ENCODE results near the gene AUTS2.

The AUTS2 gene

DNA sequence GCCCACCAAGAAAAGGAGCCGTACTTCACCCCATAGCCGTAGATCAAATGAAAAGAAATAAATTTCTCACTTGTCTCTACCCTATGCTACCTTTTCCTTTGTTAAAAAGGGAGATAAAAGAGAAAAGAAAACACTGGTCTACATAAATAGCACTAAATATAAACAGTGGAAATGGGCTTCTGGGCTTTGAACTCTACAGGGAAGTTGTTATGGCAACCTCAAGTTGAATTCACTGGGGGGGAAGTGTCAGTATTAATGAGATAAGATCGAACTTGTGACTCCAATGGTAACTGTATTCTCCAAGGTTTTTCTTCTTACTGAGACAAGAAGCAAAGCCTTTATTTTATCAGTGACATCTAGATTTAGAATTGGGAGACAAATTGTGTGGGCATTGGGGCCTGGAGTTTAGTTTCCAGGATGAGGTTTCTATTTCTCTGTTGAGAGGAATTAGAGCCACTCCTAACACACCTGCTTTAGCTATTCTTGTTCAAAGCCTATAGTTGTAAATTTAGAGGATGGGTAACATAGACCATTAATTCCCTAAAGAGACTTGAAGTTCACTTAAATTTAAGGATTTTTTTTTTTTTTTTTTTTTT, 929.3 kb downstream of the AUTS2 start:
- DNase-seq = no peak
- TF ChIP-seq, protein P1, sequence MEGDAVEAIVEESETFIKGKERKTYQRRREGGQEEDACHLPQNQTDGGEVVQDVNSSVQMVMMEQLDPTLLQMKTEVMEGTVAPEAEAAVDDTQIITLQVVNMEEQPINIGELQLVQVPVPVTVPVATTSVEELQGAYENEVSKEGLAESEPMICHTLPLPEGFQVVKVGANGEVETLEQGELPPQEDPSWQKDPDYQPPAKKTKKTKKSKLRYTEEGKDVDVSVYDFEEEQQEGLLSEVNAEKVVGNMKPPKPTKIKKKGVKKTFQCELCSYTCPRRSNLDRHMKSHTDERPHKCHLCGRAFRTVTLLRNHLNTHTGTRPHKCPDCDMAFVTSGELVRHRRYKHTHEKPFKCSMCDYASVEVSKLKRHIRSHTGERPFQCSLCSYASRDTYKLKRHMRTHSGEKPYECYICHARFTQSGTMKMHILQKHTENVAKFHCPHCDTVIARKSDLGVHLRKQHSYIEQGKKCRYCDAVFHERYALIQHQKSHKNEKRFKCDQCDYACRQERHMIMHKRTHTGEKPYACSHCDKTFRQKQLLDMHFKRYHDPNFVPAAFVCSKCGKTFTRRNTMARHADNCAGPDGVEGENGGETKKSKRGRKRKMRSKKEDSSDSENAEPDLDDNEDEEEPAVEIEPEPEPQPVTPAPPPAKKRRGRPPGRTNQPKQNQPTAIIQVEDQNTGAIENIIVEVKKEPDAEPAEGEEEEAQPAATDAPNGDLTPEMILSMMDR (IDR thresholded peaks at IDR 0.05; ENCODE audit: low read depth, low read length) = no peak
- H3K4me3 ChIP-seq (ENCODE audit: low read depth, low read length) = no peak overlapping the region
- H3K27me3 ChIP-seq (ENCODE audit: insufficient read depth, low read depth, severe bottlenecking) = no peaks in the 10 kb centered on the region
- H3K36me3 ChIP-seq = no peaks in the 10 kb centered on the region
- H3K27ac ChIP-seq = no peak overlapping the region
- peaks cover 10% of the 10 kb centered on the region for H3K9me3 ChIP-seq (ENCODE audit: severe bottlenecking)

DNA sequence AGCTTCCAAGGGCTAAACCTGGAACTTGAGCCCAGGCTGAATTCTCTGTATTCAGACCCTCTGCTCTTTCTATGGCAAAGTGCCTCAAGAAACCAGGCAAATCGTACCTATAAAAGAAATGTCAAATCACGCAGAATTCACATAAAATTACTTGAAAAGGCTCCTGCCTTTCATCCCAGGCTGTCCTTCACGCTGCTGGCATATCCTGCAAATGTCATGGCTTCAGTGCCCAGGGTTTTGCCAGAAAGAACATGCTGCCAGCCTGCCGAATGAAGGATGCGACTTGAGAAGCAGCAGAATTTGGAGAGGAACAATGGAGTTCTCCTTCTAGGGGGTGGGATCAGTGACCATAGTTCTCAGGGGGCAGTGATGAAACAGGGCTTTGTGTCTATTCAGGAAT, 931.2 kb downstream of the AUTS2 start:
- Histone ChIP-seq H3K4me3 (ENCODE audit: low read depth, low read length) (no peak overlapping the region), H3K27ac (no peak overlapping the region), H3K9me3 (ENCODE audit: severe bottlenecking) (peaks cover 10% of the 10 kb centered on the region), H3K27me3 (ENCODE audit: insufficient read depth, low read depth, severe bottlenecking) (no peaks in the 10 kb centered on the region), H3K36me3 (no peaks in the 10 kb centered on the region)
- TF ChIP-seq, protein P1 (IDR thresholded peaks at IDR 0.05; ENCODE audit: low read depth, low read length) = no peak
- DNase-seq = no peak

DNA sequence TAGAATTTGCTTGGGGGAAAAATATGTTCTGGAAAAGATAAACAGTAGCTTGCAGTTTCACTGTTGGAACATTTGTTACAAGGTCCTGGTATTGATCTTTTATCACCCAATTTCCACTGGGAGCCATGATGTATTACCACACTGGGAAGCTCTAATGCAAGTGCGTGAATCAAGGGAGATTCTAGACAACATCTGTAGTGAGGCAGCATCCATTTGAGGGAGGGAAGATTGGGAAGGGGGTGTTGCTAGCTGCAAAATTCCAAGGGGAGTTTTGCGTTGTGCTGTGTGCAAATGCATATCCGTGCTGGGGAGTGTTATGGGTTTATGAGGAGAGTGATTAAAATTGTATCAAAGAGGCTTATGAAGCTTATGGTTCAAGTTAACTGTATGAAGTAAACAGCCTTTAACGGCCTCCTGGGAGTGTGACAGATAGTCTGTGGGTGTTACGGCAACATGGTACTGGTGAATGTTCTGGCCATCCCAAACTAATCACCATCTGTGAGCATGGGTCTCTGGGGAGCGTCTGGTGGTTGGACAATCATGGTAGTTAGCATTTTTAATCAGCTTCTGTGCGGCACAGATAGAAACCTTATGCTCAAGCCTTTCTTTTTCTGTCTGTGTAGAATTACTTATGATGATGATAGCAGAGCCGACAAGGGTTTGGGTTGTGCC, 931.8 kb downstream of the AUTS2 start:
- no peak overlapping the region for H3K27ac ChIP-seq
- peak; percentile 42 for DNase-seq
- H3K27me3 ChIP-seq (ENCODE audit: insufficient read depth, low read depth, severe bottlenecking) = no peaks in the 10 kb centered on the region
- TF ChIP-seq, protein P1 (IDR thresholded peaks at IDR 0.05; ENCODE audit: low read depth, low read length) = no peak
- peaks cover 10% of the 10 kb centered on the region for H3K9me3 ChIP-seq (ENCODE audit: severe bottlenecking)
- no peaks in the 10 kb centered on the region for H3K36me3 ChIP-seq
- no peak overlapping the region for H3K4me3 ChIP-seq (ENCODE audit: low read depth, low read length)

DNA sequence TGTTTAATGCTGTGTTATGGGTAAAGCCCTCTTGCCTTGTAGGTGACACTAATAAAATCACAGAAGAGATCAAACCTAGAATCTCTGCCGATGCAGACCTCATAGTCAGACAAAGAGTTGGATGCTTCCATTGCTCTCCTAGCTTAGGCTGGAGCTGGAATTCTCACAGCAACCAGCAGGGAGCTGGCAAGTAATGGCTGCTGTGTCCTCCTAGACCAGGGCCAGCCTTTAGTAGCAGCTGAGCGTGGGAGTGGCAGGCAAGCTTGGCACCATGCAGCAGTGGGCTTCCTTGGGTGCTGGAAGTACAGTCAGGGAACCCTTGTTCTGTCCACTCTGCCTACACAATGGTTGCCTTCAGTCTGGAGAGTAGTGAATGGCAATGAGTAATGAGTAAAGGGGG, 935.3 kb downstream of the AUTS2 start:
- H3K27ac ChIP-seq = no peak overlapping the region
- no peaks in the 10 kb centered on the region for H3K27me3 ChIP-seq (ENCODE audit: insufficient read depth, low read depth, severe bottlenecking)
- peaks cover 10% of the 10 kb centered on the region for H3K9me3 ChIP-seq (ENCODE audit: severe bottlenecking)
- no peaks in the 10 kb centered on the region for H3K36me3 ChIP-seq
- TF ChIP-seq, protein P1 (IDR thresholded peaks at IDR 0.05; ENCODE audit: low read depth, low read length) = no peak
- DNase-seq = no peak
- H3K4me3 ChIP-seq (ENCODE audit: low read depth, low read length) = no peak overlapping the region

DNA sequence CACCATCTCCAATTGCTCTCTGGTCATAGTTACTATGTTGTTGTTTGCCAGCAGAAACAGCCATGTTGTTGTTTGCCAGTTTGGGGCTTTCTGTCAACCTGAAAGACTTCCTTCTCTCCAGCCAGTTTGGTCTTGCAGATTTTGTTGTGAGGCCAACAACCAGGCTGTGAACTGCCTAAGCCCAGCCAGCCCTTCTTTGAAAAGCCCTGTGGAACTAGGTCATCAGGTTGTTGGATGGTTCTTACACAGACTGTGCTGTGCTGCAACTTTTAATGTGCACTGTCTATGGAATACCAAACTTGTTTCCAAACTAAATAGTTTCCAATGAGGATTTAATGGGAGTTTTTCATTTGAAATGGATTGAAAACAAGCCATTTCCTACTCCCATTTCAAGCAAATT, 940.9 kb downstream of the AUTS2 start:
- Histone ChIP-seq H3K27ac (no peak overlapping the region), H3K4me3 (ENCODE audit: low read depth, low read length) (no peak overlapping the region), H3K27me3 (ENCODE audit: insufficient read depth, low read depth, severe bottlenecking) (no peaks in the 10 kb centered on the region), H3K9me3 (ENCODE audit: severe bottlenecking) (no peaks in the 10 kb centered on the region), H3K36me3 (no peaks in the 10 kb centered on the region)
- TF ChIP-seq, protein P1 (IDR thresholded peaks at IDR 0.05; ENCODE audit: low read depth, low read length) = no peak
- no peak for DNase-seq

DNA sequence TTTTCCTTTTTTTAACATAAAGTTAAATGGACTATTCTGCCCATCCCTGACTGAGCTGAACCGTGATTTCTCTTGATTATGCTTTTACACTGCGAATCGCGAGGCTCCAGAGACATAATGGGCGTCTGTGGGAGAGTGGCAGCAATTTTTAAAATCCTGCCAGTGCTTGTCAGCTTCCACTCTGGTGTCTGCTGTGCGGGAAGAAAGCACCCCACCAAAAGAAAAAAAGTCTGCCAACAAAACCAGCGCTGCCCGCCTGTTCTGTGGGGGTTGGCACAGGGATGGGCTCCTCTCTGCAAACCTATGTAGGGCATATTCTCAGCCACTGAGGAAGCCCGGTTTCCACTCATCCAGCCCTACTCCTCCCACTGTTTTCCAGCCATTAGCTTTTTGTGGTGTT, 941.3 kb downstream of the AUTS2 start:
- Histone ChIP-seq H3K9me3 (ENCODE audit: severe bottlenecking) (no peaks in the 10 kb centered on the region), H3K27me3 (ENCODE audit: insufficient read depth, low read depth, severe bottlenecking) (no peaks in the 10 kb centered on the region), H3K36me3 (no peaks in the 10 kb centered on the region), H3K27ac (no peak overlapping the region), H3K4me3 (ENCODE audit: low read depth, low read length) (no peak overlapping the region)
- no peak for DNase-seq
- TF ChIP-seq, protein P1 (IDR thresholded peaks at IDR 0.05; ENCODE audit: low read depth, low read length) = no peak
